Large intestine (tissue), 3 donors: ENCODE results near the gene ANO2. TPM values are rescaled to one million over a fixed set of nuclear protein-coding genes. Genes with fewer than 3 reads are reported as not detected.

Experiments
- DNase-seq, 2 donors: peaks; one replicate each; pipeline versions ENCODE4 v3.0.0 to v3.0.0-alpha.2; 2013
- H3K27ac ChIP-seq: one replicate; pipeline ENCODE4 v1.5.1; 2013; ENCODE audit warnings: low read length
- H3K27me3 ChIP-seq: 2 replicates; pipeline ENCODE4 v1.6.1; 2013; ENCODE audit warnings: low read length; ENCODE audit not compliant: control insufficient read depth, insufficient read depth
- H3K36me3 ChIP-seq: 2 replicates; pipeline ENCODE4 v1.6.1; 2013; ENCODE audit warnings: low read length; ENCODE audit not compliant: control insufficient read depth, insufficient read depth
- H3K4me1 ChIP-seq: one replicate; pipeline ENCODE4 v1.6.1; 2013; ENCODE audit warnings: low read length; ENCODE audit not compliant: control insufficient read depth, insufficient read depth
- H3K4me3 ChIP-seq: one replicate; pipeline ENCODE4 v1.5.1; 2013; ENCODE audit warnings: low read length
- H3K9me3 ChIP-seq: one replicate; pipeline ENCODE4 v1.6.1; 2013; ENCODE audit warnings: mild to moderate bottlenecking, low read depth, low read length, moderate library complexity; ENCODE audit not compliant: control insufficient read depth
- WGBS: methylation state at CpG from one replicate; pipeline ENCODE4 v1.1.5; 2013; ENCODE audit warnings: low lambda C conversion rate; ENCODE audit not compliant: insufficient coverage; 5-methylcytosine and 5-hydroxymethylcytosine counted together
- polyA plus RNA-seq: library from polyadenylated mRNA; unstranded; fragments of 120-200 nt; gene quantifications from one replicate; pipeline ENCODE4 v1.2.1, GENCODE V29; 2013

The ANO2 gene
- polyA plus RNA-seq, 1 donor, result 2.7 TPM

DNA sequence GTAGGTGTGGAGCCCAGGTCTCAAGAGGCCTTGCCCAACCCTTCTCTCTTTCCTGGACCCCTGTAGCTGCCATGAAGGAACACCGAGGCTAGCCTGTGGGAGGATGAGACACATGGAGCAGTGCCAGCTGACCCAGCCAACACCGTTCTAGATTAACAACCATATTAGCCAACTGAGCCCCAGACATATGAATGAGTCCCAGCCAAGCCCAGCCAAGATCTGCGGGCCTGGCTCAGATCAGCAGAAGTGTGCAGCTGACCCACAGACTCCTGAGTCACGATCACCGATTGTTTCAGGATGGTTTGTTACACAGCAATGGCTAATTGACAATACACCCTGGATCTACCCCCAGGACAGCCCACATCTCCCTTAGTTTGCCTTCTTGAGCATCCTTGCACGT lies 431.0 kb downstream of the ANO2 start:
- H3K27me3 ChIP-seq, result peaks cover 5% of the 10 kb centered on the region
- H3K36me3 ChIP-seq, result no peaks in the 10 kb centered on the region
- H3K4me1 ChIP-seq, result no peaks in the 10 kb centered on the region
- no peak overlapping the region for H3K4me3 ChIP-seq
- no peak overlapping the region for H3K27ac ChIP-seq
- DNase-seq, result no peak
- H3K9me3 ChIP-seq, result no peaks in the 10 kb centered on the region
- WGBS, result 100% methylated on average over 1 of the region's 6 CpGs

DNA sequence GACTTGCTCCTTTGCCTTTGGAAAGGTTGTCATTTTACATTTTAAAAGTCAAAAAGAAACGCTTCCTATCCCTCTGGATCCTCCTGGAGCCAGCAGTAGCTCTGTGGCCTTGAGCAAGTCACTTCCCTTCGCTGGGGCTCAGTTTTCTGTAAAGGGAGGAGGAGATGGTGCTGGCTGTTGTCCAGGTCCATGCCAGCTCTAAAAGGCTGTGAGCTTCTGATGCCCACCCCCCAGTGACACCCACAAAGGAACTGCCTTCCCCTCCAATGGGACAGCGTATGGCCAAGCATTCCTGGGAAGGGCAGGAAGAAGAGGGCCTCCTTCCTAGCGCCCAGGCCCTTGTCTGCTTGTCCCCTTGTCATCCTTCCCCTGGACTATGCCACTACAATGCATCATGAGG lies 431.7 kb downstream of the ANO2 start:
- no peak overlapping the region for H3K27ac ChIP-seq
- 100% methylated on average over 1 of the region's 4 CpGs for WGBS
- H3K9me3 ChIP-seq, result no peaks in the 10 kb centered on the region
- H3K4me3 ChIP-seq, result no peak overlapping the region
- H3K4me1 ChIP-seq, result no peaks in the 10 kb centered on the region
- peaks cover 5% of the 10 kb centered on the region for H3K27me3 ChIP-seq
- DNase-seq, result no peak
- H3K36me3 ChIP-seq, result no peaks in the 10 kb centered on the region

Other genes with a start within 250 kb of the ANO2 start
- gene VWF, start 179.4 kb upstream of the ANO2 start, polyA plus RNA-seq, result 13.8 TPM